HG02885 (cell line): Measurements from ENCODE around the gene AGER.
"Not testable (repeated sequence)": the region's sequence is repeated elsewhere in the genome, so short reads cannot be mapped to it uniquely, and the experiment has no call there.

Source experiments
- ATAC-seq: cut with Tn5 transposase; IDR thresholded peaks from one replicate; pipeline ENCODE4 v1.9.1; 2021; ENCODE audit warnings: mild to moderate bottlenecking; ENCODE audit not compliant: unreplicated experiment, poor library complexity

The AGER gene

GRCh38 chr6:32184084-32184640 lies at the start of gene AGER:
AGER (minus strand) TSS chr6:32184253; CDS start chr6:32184222, 31 bp downstream.
- ATAC-seq, result no peak

GRCh38 chr6:32226434-32226833 lies 42.4 kb upstream of the AGER start:
- ATAC-seq, result no peak

DNA sequence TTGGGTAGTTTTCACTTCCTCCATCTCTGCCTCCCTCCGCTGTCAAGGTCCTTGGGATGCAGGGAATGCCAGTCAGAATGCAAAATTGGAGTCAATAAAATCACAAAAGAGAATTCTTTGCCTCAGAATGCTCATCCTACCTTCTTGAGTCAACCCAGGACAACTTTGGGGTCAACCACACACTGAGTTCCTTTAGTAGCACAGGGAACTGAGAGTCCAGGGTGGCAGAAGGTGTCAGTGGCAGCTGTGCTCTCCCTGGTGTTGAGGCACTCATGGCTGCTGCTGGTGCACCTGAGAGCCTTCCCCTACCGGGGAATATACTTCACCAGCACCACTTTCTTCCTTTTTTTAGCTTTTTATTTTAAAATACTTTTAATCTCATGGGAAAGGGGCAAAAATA lies 40.6 kb upstream of the AGER start:
- ATAC-seq, result no peak

DNA sequence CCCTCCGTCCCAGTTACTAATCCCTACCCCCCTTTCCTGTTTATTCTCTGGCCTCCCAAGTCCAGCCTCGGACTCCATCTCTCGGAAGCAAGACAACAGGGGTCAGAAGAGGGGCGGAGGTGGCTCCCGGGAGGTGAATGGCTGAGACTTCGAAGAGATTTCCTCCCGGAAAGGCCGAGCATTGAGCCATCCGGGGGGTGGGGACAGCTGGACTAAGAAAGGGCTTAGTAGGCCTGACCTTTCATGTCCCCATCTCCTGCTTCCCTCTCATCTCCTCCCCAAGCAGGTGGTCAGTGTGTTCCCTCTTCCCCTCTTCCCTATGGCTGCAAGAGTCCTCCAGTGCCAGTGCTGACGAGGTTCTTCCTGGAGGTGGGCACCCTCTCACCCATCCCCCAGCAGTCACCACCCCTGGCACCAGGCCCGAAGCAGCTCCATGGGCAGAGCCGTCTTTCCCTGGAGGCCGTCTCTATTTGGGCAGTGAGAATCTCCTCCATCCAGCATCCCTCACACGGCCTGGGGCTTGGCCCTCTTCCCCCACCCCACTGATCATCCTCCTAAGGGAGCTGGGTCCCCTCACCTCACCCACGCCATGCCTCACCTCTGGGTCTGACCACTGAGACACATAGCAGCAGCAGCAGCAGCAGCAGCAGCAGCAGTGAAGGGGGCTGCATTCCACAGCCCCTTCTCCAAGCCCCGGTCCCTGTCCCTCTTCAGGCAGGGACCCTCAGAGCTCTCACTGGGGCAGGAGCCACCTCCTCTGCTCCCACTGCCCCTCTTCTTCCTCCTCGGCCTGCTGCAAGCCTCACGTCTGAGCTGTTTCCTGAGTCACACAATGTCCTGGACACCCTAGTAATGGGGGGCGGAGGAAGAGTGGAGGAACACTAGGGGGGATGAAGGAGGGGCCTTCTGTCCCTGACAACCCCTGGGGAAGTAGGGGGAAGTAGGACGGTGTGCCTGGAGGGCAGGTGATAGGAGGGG lies 39.5 kb upstream of the AGER start, which contains the start of gene NOTCH4:
Gene NOTCH4, minus strand, starts transcription at position 810 of the 978 bp plus-strand sequence. Its CDS starts 139 bp downstream, at position 671.
- no peak for ATAC-seq

GRCh38 chr6:32222333-32223230 lies 38.5 kb upstream of the AGER start:
- ATAC-seq, result no peak

DNA sequence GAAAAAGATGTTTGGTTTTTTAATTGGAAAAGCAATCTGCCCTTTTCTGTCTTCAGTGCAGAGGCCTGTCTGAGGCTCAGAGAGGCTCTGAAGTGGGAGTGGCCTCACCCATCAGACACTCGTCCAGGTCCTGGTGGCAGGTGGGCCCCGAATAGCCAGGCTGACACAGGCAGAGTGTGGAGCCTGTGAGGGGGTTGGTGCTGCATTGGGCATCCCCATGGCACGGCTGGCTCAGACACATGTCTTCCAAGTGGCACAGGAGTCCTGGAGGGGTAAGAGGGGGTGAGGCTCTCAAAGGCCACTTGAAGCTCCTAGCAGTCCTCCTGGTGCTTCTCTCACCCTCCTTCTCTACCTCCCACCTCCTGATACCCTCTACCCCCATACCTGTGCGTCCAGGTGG lies 36.0 kb upstream of the AGER start:
- no peak for ATAC-seq

- no peak for ATAC-seq
These were observed 34.1 kb upstream of the AGER start for GRCh38 chr6:32218167-32218566.

DNA sequence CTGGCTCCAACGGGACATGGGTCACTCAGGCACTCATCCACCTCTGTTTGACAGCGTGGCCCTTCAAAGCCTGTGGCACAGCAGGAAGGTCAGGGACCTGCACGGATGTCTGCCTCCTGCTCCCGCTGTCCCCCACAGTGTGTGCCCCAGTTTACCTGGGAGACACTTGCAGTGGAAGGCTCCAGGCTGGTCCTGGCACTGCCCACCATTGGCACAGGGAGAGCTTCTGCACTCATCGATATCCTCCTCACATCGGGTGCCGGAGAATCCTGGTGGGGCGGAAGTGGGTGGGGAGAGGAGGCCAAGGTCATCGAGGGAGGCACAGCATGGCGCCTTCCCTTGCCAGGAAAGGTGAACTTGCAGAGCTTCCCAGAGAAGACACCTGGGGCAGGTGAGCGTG lies 32.9 kb upstream of the AGER start:
- ATAC-seq, result no peak

DNA sequence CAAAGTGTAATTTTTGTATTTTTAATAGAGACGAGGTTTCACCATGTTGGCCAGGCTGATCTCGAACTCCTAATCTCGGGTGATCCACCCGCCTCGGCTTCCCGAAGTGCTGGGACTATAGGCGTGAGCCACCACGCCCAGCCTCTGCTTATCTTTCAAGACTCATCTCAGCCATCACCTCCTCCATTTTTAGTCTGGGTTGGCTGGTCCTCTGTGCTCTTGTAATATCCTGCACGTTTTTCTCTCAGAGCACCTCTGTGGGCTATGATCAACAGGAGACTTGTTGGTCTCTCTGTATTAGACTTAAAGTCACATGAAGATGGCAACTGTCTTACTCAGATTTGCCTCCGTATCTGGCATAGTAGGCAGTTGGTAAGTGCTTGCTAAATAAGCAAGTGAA lies 32.2 kb upstream of the AGER start:
- no peak for ATAC-seq

GRCh38 chr6:32215617-32216016 lies 31.6 kb upstream of the AGER start:
- no peak for ATAC-seq

DNA sequence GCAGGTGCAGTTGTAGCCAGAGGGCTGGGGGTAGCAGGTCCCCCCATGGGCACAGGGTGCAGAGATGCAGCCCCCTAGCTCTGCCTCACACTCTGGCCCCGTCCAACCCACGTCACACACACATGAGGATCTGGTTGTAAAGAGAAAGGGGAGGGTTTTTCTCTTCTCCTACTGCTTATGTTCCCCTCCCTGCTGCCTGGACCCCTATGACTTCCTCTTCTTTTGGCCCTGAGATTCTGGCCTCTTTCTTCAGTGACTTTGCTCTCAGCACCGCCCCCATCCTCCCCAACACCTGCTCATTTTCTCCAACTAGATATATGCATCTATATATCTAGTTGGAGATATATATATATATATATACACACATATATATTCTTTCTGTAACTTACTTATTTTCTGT lies 30.1 kb upstream of the AGER start:
- ATAC-seq, result no peak

DNA sequence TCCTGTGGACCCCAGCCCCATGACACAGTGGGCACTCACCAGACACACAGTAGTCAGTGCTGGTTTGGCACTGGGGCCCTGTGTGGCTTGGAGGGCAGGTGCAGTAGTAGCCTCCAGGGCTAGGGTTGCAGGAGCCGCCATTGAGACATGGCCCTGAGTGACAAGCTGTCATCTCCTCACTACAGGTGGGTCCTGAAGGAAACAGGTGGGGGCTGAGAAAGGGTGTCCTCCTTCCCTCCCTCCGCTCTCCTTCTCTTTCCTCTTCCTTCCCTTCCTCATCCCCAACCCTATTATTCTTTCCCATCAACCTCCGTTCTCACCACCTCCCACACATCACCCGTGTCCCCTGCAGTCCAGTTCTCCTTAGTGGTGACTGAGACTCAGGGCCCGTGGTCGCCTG lies 29.6 kb upstream of the AGER start:
- no peak for ATAC-seq

DNA sequence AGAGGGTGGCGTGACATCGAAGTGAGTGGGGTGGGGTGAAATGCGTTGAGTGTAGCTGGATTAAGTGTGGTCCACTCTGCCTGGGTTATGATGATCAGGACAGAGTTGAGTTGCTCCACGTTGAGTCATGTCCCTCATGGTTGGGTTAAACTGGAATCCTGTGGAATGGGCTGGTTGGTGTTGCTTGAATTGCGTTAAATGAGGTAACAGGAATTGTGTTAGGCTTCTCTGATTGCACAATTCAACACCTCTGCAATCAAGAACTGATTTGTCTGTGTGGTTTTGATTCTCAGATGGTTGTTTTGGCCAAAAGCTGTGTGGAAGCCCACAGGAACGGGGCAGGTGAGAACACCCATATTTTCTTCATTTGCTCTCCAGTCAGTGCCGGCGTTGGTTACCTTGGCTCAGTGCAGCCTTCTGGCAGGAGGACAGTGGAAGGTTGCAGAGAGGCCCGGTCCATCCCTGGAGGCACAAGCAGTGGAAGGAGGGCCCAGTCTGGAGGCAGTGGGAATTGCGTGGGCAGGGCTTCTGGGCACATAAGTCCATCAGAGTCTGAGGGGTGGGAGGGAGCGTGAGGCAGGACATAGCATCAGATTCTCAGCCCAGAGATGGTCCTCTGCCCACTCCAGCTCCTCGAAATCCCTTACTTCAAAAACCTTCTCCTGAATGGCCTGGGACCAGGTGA lies 28.2 kb upstream of the AGER start:
- no peak for ATAC-seq

- ATAC-seq, result not testable (repeated sequence)
These were observed 27.4 kb upstream of the AGER start for GRCh38 chr6:32211432-32211831.

GRCh38 chr6:32210191-32210601 lies 26.1 kb upstream of the AGER start:
- ATAC-seq, result no peak

GRCh38 chr6:32208996-32209395 lies 24.9 kb upstream of the AGER start:
- ATAC-seq, result no peak

- no peak for ATAC-seq
These were observed 20.2 kb upstream of the AGER start for GRCh38 chr6:32204268-32204715.

GRCh38 chr6:32203426-32204267 lies 19.6 kb upstream of the AGER start:
- no peak for ATAC-seq

DNA sequence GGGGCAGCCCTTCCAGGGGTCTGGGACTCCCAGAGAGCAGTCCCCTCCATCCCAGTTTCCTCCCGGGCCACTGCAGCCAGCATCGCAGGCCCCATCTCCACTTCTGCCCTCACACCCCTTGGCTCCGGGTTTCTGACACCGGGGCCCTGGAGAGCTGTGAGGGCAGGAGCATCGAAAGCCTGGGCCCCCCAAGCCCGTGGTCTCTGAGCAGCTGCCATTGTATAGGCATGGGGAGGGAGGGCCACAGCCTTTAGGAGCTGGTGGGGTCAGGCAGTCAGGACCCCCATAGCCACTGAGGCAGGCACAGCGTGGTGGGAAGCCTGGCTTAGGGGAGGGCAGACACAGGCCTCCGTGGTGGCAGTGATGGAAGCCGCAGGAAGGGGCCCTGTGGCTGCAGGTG lies 18.1 kb upstream of the AGER start:
- ATAC-seq, result no peak
